HepG2 (cell line): ENCODE results near the gene B4GALT1. TPM values are rescaled to one million over a fixed set of nuclear protein-coding genes. Genes with fewer than 3 reads are reported as not detected.

Experiments
- ATAC-seq: fragments of 200-7000 bp; cut with Tn5 transposase; 3 replicates; pipeline ENCODE4 v1.9.1; 2020; ENCODE audit warnings: mild to moderate bottlenecking, moderate library complexity
- BruUV-seq: library from RNA; stranded (reverse); fragments of 400-500 nt; replicated peaks from 2 replicates; lab custom pipeline; 2021; lab: Mats Ljungman, UMichigan
- CTCF ChIA-PET: fragments of 300-600 bp; formaldehyde crosslinking; extraction: SDS; loops from one replicate; lab custom pipeline; 2021; ENCODE audit warnings: low total read pairs, inconsistent platforms, low intra/inter-chr PET ratio; lab: Yijun Ruan, JAX
- POLR2A ChIA-PET: fragments of 350-600 bp; sonication (Branson Sonifier 250); formaldehyde crosslinking; loops from one replicate; lab custom pipeline; 2020; ENCODE audit warnings: antibody characterized with exemption, inconsistent platforms; lab: Yijun Ruan, JAX
- DNase-seq: peaks from one replicate; pipeline ENCODE4 v3.0.0-alpha.2; 2015; ENCODE audit warnings: low spot score
- FAIRE-seq: peaks from 3 replicates; lab custom pipeline; 2011; peaks lifted over from hg19 to GRCh38; lab: Jason Lieb, UNC
- H2AFZ ChIP-seq: one replicate; pipeline ENCODE4 v1.6.1; 2011; ENCODE audit warnings: low read length, inconsistent platforms
- H3K27ac ChIP-seq: fragments of 300-600 bp; 3 replicates; pipeline ENCODE4 v1.8.0; 2011; ENCODE audit warnings: mixed run types, mild to moderate bottlenecking, mixed read lengths, low read length, inconsistent platforms; ENCODE audit not compliant: insufficient read depth; ENCODE audit errors: extremely low read length
- H3K27me3 ChIP-seq, 2 experiments: fragments of 200-600 bp in 1 of 2; 2 replicates in 1 of 2; 3 replicates in 1 of 2; pipeline versions ENCODE4 v1.6.0 to v1.8.0; 2011; ENCODE audit warnings: low read length in 2 of 2, mild to moderate bottlenecking in 2 of 2, moderate library complexity in 2 of 2, inconsistent platforms in 1 of 2; ENCODE audit not compliant: insufficient read depth in 2 of 2, control insufficient read depth in 1 of 2
- H3K36me3 ChIP-seq, 2 experiments: fragments of 200-600 bp in 1 of 2; replicated peaks in 1 of 2; 2 replicates in 1 of 2; 3 replicates in 1 of 2; pipeline versions ENCODE4 v1.5.1 to v1.8.0; 2011; ENCODE audit warnings: low read length in 2 of 2, inconsistent platforms in 1 of 2; ENCODE audit not compliant: insufficient read depth in 2 of 2, control insufficient read depth in 1 of 2
- H3K4me1 ChIP-seq: 2 replicates; pipeline ENCODE4 v1.5.1; 2012; ENCODE audit warnings: low read length, inconsistent platforms; ENCODE audit not compliant: insufficient read depth
- H3K4me2 ChIP-seq: 2 replicates; pipeline ENCODE4 v1.6.0; 2011; ENCODE audit warnings: low read depth, low read length, inconsistent platforms
- H3K4me3 ChIP-seq, 3 experiments: fragments of 200-600 bp in 1 of 3; sonication (generic), shearing (Covaris generic) in 1 of 3; replicated peaks in 1 of 3; 2 replicates each; pipeline ENCODE4 v1.5.1; 2011 to 2016; ENCODE audit warnings: low read length in 3 of 3, inconsistent platforms in 2 of 3, low read depth in 2 of 3, mild to moderate bottlenecking in 2 of 3, control low read depth in 1 of 3, mixed read lengths in 1 of 3; ENCODE audit not compliant: insufficient read depth in 1 of 3
- H3K79me2 ChIP-seq: one replicate; pipeline ENCODE4 v1.6.1; 2011; ENCODE audit warnings: low read length, inconsistent platforms; ENCODE audit not compliant: insufficient read depth
- H3K9ac ChIP-seq: 2 replicates; pipeline ENCODE4 v1.6.0; 2011; ENCODE audit warnings: mild to moderate bottlenecking, low read depth, low read length, inconsistent platforms; ENCODE audit not compliant: insufficient read depth
- H3K9me3 ChIP-seq: 2 replicates; pipeline ENCODE4 v1.5.1; 2012; ENCODE audit warnings: mild to moderate bottlenecking, low read length
- H4K20me1 ChIP-seq: 2 replicates; pipeline ENCODE4 v1.6.0; 2011; ENCODE audit warnings: inconsistent platforms, mild to moderate bottlenecking, low read length, moderate library complexity; ENCODE audit not compliant: insufficient read depth
- DR1 ChIP-seq: sonication (generic); formaldehyde crosslinking; IDR thresholded peaks from 2 replicates; pipeline ENCODE4 v1.8.0; 2021; ENCODE audit warnings: mild to moderate bottlenecking, missing genetic modification reagents, inconsistent platforms
- HMG20A ChIP-seq: IDR thresholded peaks from 2 replicates; pipeline ENCODE4 v1.6.1; 2016; ENCODE audit warnings: borderline replicate concordance
- MAFG ChIP-seq: sonication (generic); formaldehyde crosslinking; IDR thresholded peaks from 2 replicates; pipeline ENCODE4 v1.5.1; 2020; ENCODE audit warnings: mild to moderate bottlenecking, missing genetic modification reagents
- MBNL3 ChIP-seq: fragments of 250-450 bp; sonication (Bioruptor Pico); conservative IDR thresholded peaks from 2 replicates; pipeline ENCODE4 v1.8.0; 2022; ENCODE audit warnings: mild to moderate bottlenecking, inconsistent platforms
- MED13 ChIP-seq: sonication (generic); formaldehyde crosslinking; IDR thresholded peaks from 2 replicates; pipeline ENCODE4 v1.5.0; 2020; ENCODE audit warnings: missing genetic modification reagents
- MED8 ChIP-seq: sonication (generic); formaldehyde crosslinking; IDR thresholded peaks from 2 replicates; pipeline ENCODE4 v1.8.1; 2023; ENCODE audit warnings: mild to moderate bottlenecking, missing genetic modification reagents; ENCODE audit not compliant: insufficient replicate concordance
- MIER2 ChIP-seq: IDR thresholded peaks from 2 replicates; pipeline ENCODE4 v1.6.1; 2016; ENCODE audit warnings: missing biosample characterization, missing genetic modification reagents
- MTF2 ChIP-seq: sonication (generic); formaldehyde crosslinking; IDR thresholded peaks from 2 replicates; pipeline ENCODE4 v1.5.0; 2020; ENCODE audit warnings: missing genetic modification reagents, borderline replicate concordance
- SUZ12 ChIP-seq: fragments of 150-350 bp; IDR thresholded peaks from 2 replicates; pipeline ENCODE4 v1.6.1; 2014; ENCODE audit warnings: low read depth, low read length
- ZBTB42 ChIP-seq: sonication (generic); formaldehyde crosslinking; IDR thresholded peaks from 2 replicates; pipeline ENCODE4 v1.5.0; 2020; ENCODE audit warnings: mild to moderate bottlenecking, missing genetic modification reagents
- ZFP36 ChIP-seq: fragments of 150-350 bp; IDR thresholded peaks from 2 replicates; pipeline ENCODE4 v1.6.1; 2018; ENCODE audit warnings: borderline replicate concordance, low read length, low read depth; ENCODE audit not compliant: partially characterized antibody
- ZNF224 ChIP-seq: sonication (generic); formaldehyde crosslinking; IDR thresholded peaks from 2 replicates; pipeline ENCODE4 v1.5.0; 2020; ENCODE audit warnings: mild to moderate bottlenecking, missing genetic modification reagents
- ZNF234 ChIP-seq: sonication (generic); formaldehyde crosslinking; conservative IDR thresholded peaks from 2 replicates; pipeline ENCODE4 v1.5.1; 2020; ENCODE audit warnings: mild to moderate bottlenecking, missing genetic modification reagents
- ZNF501 ChIP-seq: sonication (generic); formaldehyde crosslinking; IDR thresholded peaks from 2 replicates; pipeline ENCODE4 v1.5.1; 2020; ENCODE audit warnings: mild to moderate bottlenecking, moderate library complexity, missing genetic modification reagents
- ZNF512B ChIP-seq: sonication (generic); formaldehyde crosslinking; IDR thresholded peaks from 2 replicates; pipeline ENCODE4 v1.5.1; 2020; ENCODE audit warnings: missing genetic modification reagents, mild to moderate bottlenecking, borderline replicate concordance
- ZNF816 ChIP-seq: sonication (generic); formaldehyde crosslinking; IDR thresholded peaks from 2 replicates; pipeline ENCODE4 v1.8.0; 2022; ENCODE audit warnings: missing genetic modification reagents, mild to moderate bottlenecking, borderline replicate concordance
- ZNF83 ChIP-seq: sonication (generic); formaldehyde crosslinking; IDR thresholded peaks from 2 replicates; pipeline ENCODE4 v1.4.0; 2020; ENCODE audit warnings: missing genetic modification reagents, mild to moderate bottlenecking, borderline replicate concordance
- ZSCAN29 ChIP-seq: sonication (generic); formaldehyde crosslinking; conservative IDR thresholded peaks from 2 replicates; pipeline ENCODE4 v1.4.0; 2020; ENCODE audit warnings: mild to moderate bottlenecking, missing genetic modification reagents
- WGBS: methylation state at CpG from one replicate; pipeline ENCODE4 v1.1.6; 2017; ENCODE audit warnings: low lambda C conversion rate; 5-methylcytosine and 5-hydroxymethylcytosine counted together
- in situ Hi-C: cut with HindIII; loops from 2 replicates; pipeline ENCODE4 v1.10.0; 2017; ENCODE audit warnings: low pct_unique_long_range_greater_than_20kb; ENCODE audit not compliant: extremely low pct_ligation_motif_present
- intact Hi-C: fragments of 100-400 bp; cut with micrococcal nuclease; formaldehyde crosslinking; loops from one replicate; pipeline ENCODE4 v1.10.0; 2022; ENCODE audit not compliant: unreplicated experiment
- polyA plus RNA-seq, 8 experiments: library from polyadenylated mRNA; depleted of rRNA in 3 of 8; stranded (reverse) in 7 of 8; unstranded in 1 of 8; fragments of >200 nt; fragmentation: Illumina TruSeq in 4 of 8; extraction: Trizol in 4 of 8; gene quantifications; 2 replicates each; pipeline versions ENCODE4 v1.2.1 to v1.2.3, GENCODE V29; 2011 to 2016; ENCODE audit warnings: low read depth in 4 of 8, missing spikeins in 1 of 8, mixed read lengths in 1 of 8; ENCODE audit not compliant: insufficient read depth in 1 of 8
- total RNA-seq, 5 experiments: library from RNA; depleted of rRNA; stranded (reverse); fragments of >200 nt; fragmentation: Illumina TruSeq; extraction: Trizol; gene quantifications; 2 replicates each; pipeline ENCODE4 v1.2.3, GENCODE V29; 2016; ENCODE audit warnings: low read depth in 1 of 5

Gene B4GALT1
- total and polyA plus RNA-seq, 2 of the 13 experiments (the other 11 are each of a cell fraction or from before 2014, with no cell fraction given): 15.7 to 33.5 TPM

- intact Hi-C loops (no loop called here), in situ Hi-C loops (no loop called here)
- Histone ChIP-seq H3K27me3 (no peaks in the 10 kb centered on the region), H3K79me2 (peaks cover 84% of the 10 kb centered on the region), H3K4me3 (no peak overlapping the region), H3K9ac (no peak overlapping the region), H2AFZ (no peak overlapping the region), H3K27ac (no peak overlapping the region), H3K4me1 (peaks cover 40% of the 10 kb centered on the region), H3K4me2 (no peak overlapping the region), H3K36me3 (0 out of 5 replicates have a peak, but pooled peaks cover 0 to 2% of the 10 kb centered on the region in 2 experiments), H4K20me1 (peaks cover 32% of the 10 kb centered on the region), H3K9me3 (no peaks in the 10 kb centered on the region)
- ChIA-PET CTCF (no interaction called here), POLR2A (no interaction called here)
- TF ChIP-seq MTF2 (no peak), MAFG (CRISPR knock-in tag) (no peak), ZNF512B (no peak), ZFP36 (no peak), ZBTB42 (CRISPR knock-in tag) (no peak), ZNF234 (CRISPR knock-in tag) (no peak), ZNF224 (CRISPR knock-in tag) (no peak), SUZ12 (no peak), ZNF501 (CRISPR knock-in tag) (no peak), ZNF816 (CRISPR knock-in tag) (no peak), MIER2 (CRISPR knock-in tag) (no peak), HMG20A (no peak), ZNF83 (CRISPR knock-in tag) (no peak), ZSCAN29 (CRISPR knock-in tag) (no peak), DR1 (CRISPR knock-in tag) (no peak), MED8 (CRISPR knock-in tag) (no peak), MBNL3 (CRISPR knock-in tag) (no peak), MED13 (CRISPR knock-in tag) (no peak)
- FAIRE-seq (no peak), DNase-seq (no peak), ATAC-seq (no peak)
- WGBS: 94% methylated on average over 2 of the region's 2 CpGs
- no TSS peak for BruUV-seq
These were observed 20.8 kb downstream of the B4GALT1 start for GRCh38 chr9:33146298-33146697.
